Type B pancreatic cell (in vitro differentiated cells): ENCODE results near the gene NUP98. TPM values are rescaled to one million over a fixed set of nuclear protein-coding genes. Genes with fewer than 3 reads are reported as not detected.
"Not testable (repeated sequence)": the region's sequence is repeated elsewhere in the genome, so short reads cannot be mapped to it uniquely, and the experiment has no call there.

Experiments used
- DNase-seq: peaks from one replicate; pipeline ENCODE4 v3.0.0; 2021; ENCODE audit warnings: mixed read lengths; ENCODE audit not compliant: unreplicated experiment; ENCODE audit errors: extremely low spot score
- H3K27ac Mint-ChIP-seq: 2 replicates; pipeline ENCODE4 v1.8.0; 2021; ENCODE audit warnings: mild to moderate bottlenecking, mixed read lengths
- H3K27me3 Mint-ChIP-seq: 2 replicates; pipeline ENCODE4 v1.8.0; 2021; ENCODE audit warnings: mixed read lengths
- H3K36me3 Mint-ChIP-seq: 2 replicates; pipeline ENCODE4 v1.8.0; 2021; ENCODE audit warnings: mixed read lengths
- H3K4me1 Mint-ChIP-seq: one replicate; pipeline ENCODE4 v1.8.0; 2021; ENCODE audit warnings: mixed read lengths; ENCODE audit not compliant: unreplicated experiment
- H3K4me3 Mint-ChIP-seq: 2 replicates; pipeline ENCODE4 v1.8.0; 2021; ENCODE audit warnings: mild to moderate bottlenecking, mixed read lengths
- H3K9me3 Mint-ChIP-seq: 2 replicates; pipeline ENCODE4 v1.8.0; 2021; ENCODE audit warnings: mixed read lengths
- CTCF ChIP-seq: fragments of 200-600 bp; sonication (generic); conservative IDR thresholded peaks from 2 replicates; pipeline ENCODE4 v1.5.0; 2021; ENCODE audit warnings: antibody characterized with exemption, mild to moderate bottlenecking
- total RNA-seq: library from RNA; stranded (reverse); gene quantifications from 2 replicates; pipeline ENCODE4 v1.2.1, GENCODE V29; 2021; ENCODE audit warnings: low replicate concordance

NUP98 gene
- total RNA-seq, 1 donor from 2014 or later = 74.6 TPM

DNA sequence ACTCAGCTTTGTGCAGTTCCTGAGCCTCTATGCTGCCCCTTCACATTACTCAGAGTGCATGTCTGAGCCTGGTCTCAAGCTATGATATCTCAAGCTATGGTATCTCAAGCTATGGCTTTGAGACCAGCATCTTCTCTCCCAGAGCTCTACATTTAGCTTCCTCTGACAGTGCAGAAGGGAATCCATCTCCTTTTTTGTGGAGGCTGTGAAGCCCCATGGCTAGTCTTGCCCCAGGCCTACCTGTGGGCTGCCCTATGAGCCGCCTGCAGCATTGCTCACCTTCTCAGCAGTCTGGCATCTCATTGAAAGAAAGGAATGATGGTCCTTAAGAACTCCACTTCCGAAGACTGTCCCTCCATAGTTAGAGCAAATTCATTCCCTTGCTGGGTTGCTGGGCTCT, 23.6 kb upstream of the NUP98 start:
- Mint-ChIP-seq H3K4me3 (no peak overlapping the region), H3K9me3 (no peaks in the 10 kb centered on the region), H3K27ac (no peak overlapping the region), H3K27me3 (no peaks in the 10 kb centered on the region), H3K4me1 (peaks cover 3% of the 10 kb centered on the region), H3K36me3 (peaks cover 19% of the 10 kb centered on the region)
- no peak for TF ChIP-seq CTCF
- DNase-seq = no peak

GRCh38 chr11:3817181-3817800, 19.9 kb upstream of the NUP98 start:
- no peak for DNase-seq
- Mint-ChIP-seq H3K36me3 (no peaks in the 10 kb centered on the region), H3K9me3 (no peaks in the 10 kb centered on the region), H3K27me3 (no peaks in the 10 kb centered on the region), H3K4me3 (no peak overlapping the region), H3K4me1 (peaks cover 8% of the 10 kb centered on the region), H3K27ac (peak overlapping the region; percentile 18)
- no peak for TF ChIP-seq CTCF

DNA sequence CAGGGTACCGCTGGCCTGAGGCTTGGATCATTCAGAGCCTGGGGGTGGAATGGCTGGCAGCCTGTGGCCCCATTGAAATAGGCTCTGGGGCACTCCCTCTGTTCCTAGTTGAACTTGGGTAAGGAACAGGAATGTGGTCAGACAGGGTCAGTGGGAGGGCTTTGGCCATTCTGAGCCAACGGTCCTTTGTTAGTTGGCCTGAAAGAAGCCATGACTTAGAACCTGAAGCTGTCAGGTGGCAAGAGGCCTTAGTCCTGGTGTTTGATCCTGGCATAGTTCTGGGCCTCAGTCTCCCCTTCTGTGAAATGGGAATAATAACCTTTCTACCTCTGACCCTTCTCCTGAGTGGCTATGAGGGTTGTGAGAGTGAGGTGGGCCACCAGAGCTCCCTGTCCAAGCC, 19.3 kb upstream of the NUP98 start:
- Mint-ChIP-seq H3K27ac (no peak overlapping the region), H3K9me3 (no peaks in the 10 kb centered on the region), H3K4me3 (no peak overlapping the region), H3K27me3 (no peaks in the 10 kb centered on the region), H3K36me3 (no peaks in the 10 kb centered on the region), H3K4me1 (peaks cover 8% of the 10 kb centered on the region)
- no peak for DNase-seq
- TF ChIP-seq CTCF = no peak

DNA sequence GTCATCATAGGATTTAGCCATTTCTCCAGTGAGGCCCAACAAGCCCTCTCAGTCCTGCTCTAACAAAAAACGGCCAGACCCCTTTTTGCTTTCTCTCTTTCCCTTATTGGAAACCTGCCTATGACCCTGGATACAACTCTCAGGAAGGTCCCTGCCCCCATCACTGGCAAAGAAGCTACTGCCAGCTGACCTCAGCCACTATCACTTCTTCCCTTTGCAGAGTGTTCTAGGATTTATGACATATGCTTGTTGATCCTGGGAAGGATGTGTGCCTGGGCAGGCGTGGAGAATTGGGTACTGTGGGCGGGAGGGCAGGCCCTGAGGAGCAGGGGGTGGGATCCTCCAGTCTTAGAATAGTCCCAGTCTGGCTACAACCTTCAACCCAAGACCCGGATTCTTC, 18.5 kb upstream of the NUP98 start:
- Mint-ChIP-seq H3K4me3 (no peak overlapping the region), H3K27me3 (no peaks in the 10 kb centered on the region), H3K36me3 (no peaks in the 10 kb centered on the region), H3K9me3 (no peaks in the 10 kb centered on the region), H3K4me1 (peaks cover 8% of the 10 kb centered on the region), H3K27ac (no peak overlapping the region)
- DNase-seq = no peak
- no peak for TF ChIP-seq CTCF

DNA sequence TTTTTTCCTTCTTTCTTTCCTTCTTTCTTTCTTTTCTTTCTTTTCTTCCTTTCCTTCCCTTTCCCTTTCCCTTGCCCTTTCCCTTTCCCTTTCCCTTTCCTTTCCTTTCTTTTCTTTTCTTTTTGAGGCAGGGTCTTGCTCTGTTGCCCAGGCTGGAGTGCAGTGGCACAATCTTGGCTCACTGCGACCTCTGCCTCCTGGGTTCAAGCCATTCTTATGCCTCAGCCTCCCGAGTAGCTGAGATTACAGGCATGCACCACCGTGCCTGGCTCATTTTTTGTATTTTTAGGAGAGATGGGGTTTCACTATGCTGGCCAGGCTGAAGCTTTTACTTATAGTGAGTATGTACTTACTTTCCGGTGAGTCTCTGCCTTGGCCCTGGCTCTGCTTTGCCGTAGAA, 17.5 kb upstream of the NUP98 start:
- not testable (repeated sequence) for H3K27ac Mint-ChIP-seq, H3K27me3 Mint-ChIP-seq, H3K4me3 Mint-ChIP-seq, H3K9me3 Mint-ChIP-seq, DNase-seq, H3K36me3 Mint-ChIP-seq
- peaks cover 12% of the 10 kb centered on the region for H3K4me1 Mint-ChIP-seq

DNA sequence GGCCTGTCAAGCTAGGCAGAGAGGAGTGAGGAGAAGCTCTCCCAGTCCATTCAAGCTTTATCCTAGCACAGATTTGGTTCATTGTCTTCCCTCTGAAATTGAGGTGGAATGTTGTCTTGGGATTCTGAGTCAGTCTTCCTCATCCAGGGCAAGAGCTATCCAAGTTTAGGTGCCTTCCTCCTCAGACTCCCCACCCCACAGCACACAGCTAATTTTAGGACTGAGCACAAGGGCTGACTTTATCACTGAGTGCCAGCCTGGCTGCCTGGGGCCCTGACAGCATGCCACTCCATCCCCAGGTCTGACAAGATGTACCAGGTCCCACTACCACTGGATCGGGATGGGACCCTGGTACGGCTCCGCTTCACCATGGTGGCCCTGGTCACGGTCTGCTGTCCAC, 13.6 kb upstream of the NUP98 start:
- Mint-ChIP-seq H3K27me3 (no peaks in the 10 kb centered on the region), H3K9me3 (no peaks in the 10 kb centered on the region), H3K27ac (no peak overlapping the region), H3K4me1 (peaks cover 29% of the 10 kb centered on the region), H3K36me3 (no peaks in the 10 kb centered on the region), H3K4me3 (no peak overlapping the region)
- TF ChIP-seq CTCF = no peak
- no peak for DNase-seq
